K562 (cell line): ENCODE results near the gene INSIG1. TPM values are rescaled to one million over a fixed set of nuclear protein-coding genes. Genes with fewer than 3 reads are reported as not detected.

Source experiments
- ATAC-seq: fragments of 200-7000 bp; cut with Tn5 transposase; 3 replicates; pipeline ENCODE4 v1.9.1; 2020; ENCODE audit warnings: moderate library complexity
- BruUV-seq: library from RNA; stranded (reverse); fragments of 400-500 nt; replicated peaks from 2 replicates; lab custom pipeline; 2021; lab: Mats Ljungman, UMichigan
- CTCF ChIA-PET: fragments of 300-600 bp; formaldehyde crosslinking; extraction: SDS; loops from one replicate; lab custom pipeline; 2021; ENCODE audit warnings: low intra/inter-chr PET ratio; lab: Yijun Ruan, JAX
- POLR2A ChIA-PET: fragments of 300-600, 350-650 bp; sonication (Branson Sonifier 250); formaldehyde crosslinking; extraction: SDS; loops from one replicate; lab custom pipeline; 2021; ENCODE audit warnings: antibody characterized with exemption, inconsistent platforms; lab: Yijun Ruan, JAX
- DNase-seq, 4 experiments: peaks; one replicate each; pipeline versions ENCODE4 v3.0.0 to v3.0.0-alpha.2; 2011 to 2018; ENCODE audit warnings: low spot score in 3 of 4, mixed read lengths in 3 of 4; ENCODE audit errors: extremely low read depth in 1 of 4
- FAIRE-seq: peaks from 2 replicates; lab custom pipeline; 2011; peaks lifted over from hg19 to GRCh38; lab: Jason Lieb, UNC
- H2AFZ ChIP-seq: 2 replicates; pipeline ENCODE4 v1.6.0; 2011; ENCODE audit warnings: low read depth, low read length, control low read depth, inconsistent platforms
- H3K27ac ChIP-seq: fragments of 200-600 bp; 3 replicates; pipeline ENCODE4 v1.8.0; 2011; ENCODE audit warnings: low read depth, mild to moderate bottlenecking, control low read depth, inconsistent platforms, low read length, moderate library complexity, mixed read lengths; ENCODE audit errors: extremely low read depth
- H3K27me3 ChIP-seq, 2 experiments: fragments of 300-600 bp in 1 of 2; 2 replicates in 1 of 2; 3 replicates in 1 of 2; pipeline versions ENCODE4 v1.6.0 to v1.8.0; 2011; ENCODE audit warnings: inconsistent platforms in 2 of 2, low read length in 2 of 2, mild to moderate bottlenecking in 1 of 2, mixed read lengths in 1 of 2, moderate library complexity in 1 of 2; ENCODE audit not compliant: control insufficient read depth in 2 of 2, insufficient read depth in 2 of 2
- H3K36me3 ChIP-seq: fragments of 300-600 bp; 3 replicates; pipeline ENCODE4 v1.8.0; 2011; ENCODE audit warnings: mild to moderate bottlenecking, low read length, inconsistent platforms; ENCODE audit not compliant: control insufficient read depth, insufficient read depth
- H3K4me1 ChIP-seq, 2 experiments: fragments of 200-600 bp in 1 of 2; replicated peaks in 1 of 2; 2 replicates in 1 of 2; 3 replicates in 1 of 2; pipeline versions ENCODE4 v1.5.1 to v1.8.0; 2011; ENCODE audit warnings: inconsistent platforms in 2 of 2, low read length in 2 of 2, mild to moderate bottlenecking in 1 of 2, mixed read lengths in 1 of 2, moderate library complexity in 1 of 2; ENCODE audit not compliant: control insufficient read depth in 2 of 2, insufficient read depth in 2 of 2
- H3K4me2 ChIP-seq: 2 replicates; pipeline ENCODE4 v1.6.1; 2011; ENCODE audit warnings: low read length, control low read depth, inconsistent platforms, mixed read lengths; ENCODE audit not compliant: insufficient read depth
- H3K4me3 ChIP-seq: fragments of 200-600 bp; sonication (generic), shearing (Covaris generic); 2 replicates; pipeline ENCODE4 v1.5.1; 2016; ENCODE audit warnings: control low read depth, inconsistent platforms
- H3K79me2 ChIP-seq: fragments of 200-600 bp; 3 replicates; pipeline ENCODE4 v1.8.0; 2011; ENCODE audit warnings: low read length, inconsistent platforms; ENCODE audit not compliant: control insufficient read depth, insufficient read depth
- H3K9ac ChIP-seq, 2 experiments: 2 replicates each; pipeline versions ENCODE4 v1.6.0 to v1.6.1; 2011; ENCODE audit warnings: low read depth in 2 of 2, low read length in 2 of 2, control low read depth in 1 of 2, inconsistent platforms in 1 of 2, mild to moderate bottlenecking in 1 of 2, mixed read lengths in 1 of 2; ENCODE audit not compliant: insufficient read depth in 1 of 2
- H3K9me1 ChIP-seq: one replicate; pipeline ENCODE4 v1.6.0; 2011; ENCODE audit warnings: inconsistent platforms, mild to moderate bottlenecking, low read length, moderate library complexity; ENCODE audit not compliant: control insufficient read depth, insufficient read depth
- H3K9me3 ChIP-seq: replicated peaks from 2 replicates; pipeline ENCODE4 v1.5.1; 2011; ENCODE audit warnings: low read depth, low read length, inconsistent platforms; ENCODE audit not compliant: control insufficient read depth, insufficient read depth
- H4K20me1 ChIP-seq: replicated peaks from 2 replicates; pipeline ENCODE4 v1.6.1; 2011; ENCODE audit warnings: low read length, inconsistent platforms, mixed read lengths; ENCODE audit not compliant: control insufficient read depth, insufficient read depth
- ARID2 ChIP-seq: fragments of 450-650 bp; IDR thresholded peaks from 2 replicates; pipeline ENCODE4 v1.6.1; 2017; ENCODE audit warnings: antibody characterized with exemption, mild to moderate bottlenecking
- CBX2 ChIP-seq: fragments of 200-600 bp; sonication (generic); IDR thresholded peaks from one replicate; pipeline ENCODE4 v1.6.1; 2012; ENCODE audit warnings: mild to moderate bottlenecking, low read length, inconsistent platforms; ENCODE audit not compliant: insufficient read depth, poor library complexity, severe bottlenecking
- DACH1 ChIP-seq: fragments of 450-650 bp; IDR thresholded peaks from 2 replicates; pipeline ENCODE4 v1.6.1; 2018; ENCODE audit not compliant: partially characterized antibody
- MAX ChIP-seq: sonication (generic); formaldehyde crosslinking; IDR thresholded peaks from 2 replicates; pipeline ENCODE4 v1.9.0; 2022; ENCODE audit warnings: mild to moderate bottlenecking, missing genetic modification reagents
- NR2C1 ChIP-seq, 2 experiments: fragments of 450-650 bp; IDR thresholded peaks; 2 replicates each; pipeline ENCODE4 v1.6.1; 2017; ENCODE audit warnings: mild to moderate bottlenecking in 2 of 2, antibody characterized with exemption in 1 of 2, inconsistent platforms in 1 of 2, missing compliant biosample characterization in 1 of 2, missing genetic modification characterization in 1 of 2
- POLR2AphosphoS2 ChIP-seq: IDR thresholded peaks from 2 replicates; pipeline ENCODE4 v1.6.1; 2012; ENCODE audit warnings: low read length, improper control_type of control experiment
- SMAD4 ChIP-seq: fragments of 250-450 bp; sonication (Bioruptor Pico); conservative IDR thresholded peaks from 2 replicates; pipeline ENCODE4 v1.8.0; 2021; ENCODE audit warnings: inconsistent platforms, mild to moderate bottlenecking, moderate library complexity
- TAF7 ChIP-seq: fragments of 450-650 bp; IDR thresholded peaks from 2 replicates; pipeline ENCODE4 v1.6.1; 2016; ENCODE audit warnings: missing genetic modification characterization, missing compliant biosample characterization
- ZBED1 ChIP-seq: IDR thresholded peaks from 2 replicates; pipeline ENCODE4 v1.6.1; 2014
- WGBS: fragments of 100-300 bp; shearing (Covaris generic); methylation state at CpG from one replicate; pipeline ENCODE4 v1.1.6; 2016; ENCODE audit warnings: low coverage, mixed read lengths; ENCODE audit not compliant: insufficient coverage; ENCODE audit errors: missing lambda C conversion rate; 5-methylcytosine and 5-hydroxymethylcytosine counted together
- in situ Hi-C: fragments of 300-500 bp; cut with MboI; formaldehyde crosslinking; loops from 4 replicates; pipeline ENCODE4 v1.15.0; 2018; ENCODE audit warnings: inconsistent platforms, mixed read lengths
- intact Hi-C: fragments of 100-400 bp; cut with micrococcal nuclease; formaldehyde crosslinking; loops from 2 replicates; pipeline ENCODE4 v1.14.2; 2022
- polyA plus RNA-seq, 8 experiments: library from polyadenylated mRNA; depleted of rRNA in 4 of 8; stranded (reverse) in 5 of 8; unstranded in 3 of 8; fragments of >200 nt; fragmentation: Nextera tagmentation in 2 of 8; fragmentation: Illumina TruSeq in 1 of 8; extraction: Ambion mirVana in 2 of 8; extraction: Trizol in 1 of 8; gene quantifications; 2 replicates each; pipeline versions ENCODE4 v1.2.1 to v1.2.3, GENCODE V29; 2011 to 2014; ENCODE audit warnings: inconsistent platforms in 1 of 8, missing spikeins in 1 of 8
- total RNA-seq, 7 experiments: library from RNA; depleted of rRNA in 6 of 7; stranded (reverse); fragments of >200 nt in 6 of 7; fragmentation: Illumina TruSeq in 2 of 7; extraction: Trizol in 2 of 7; gene quantifications; 2 replicates each; pipeline versions ENCODE4 v1.2.1 to v1.2.3, GENCODE V29; 2011 to 2021; ENCODE audit warnings: low replicate concordance in 1 of 7
- TF ChIP-seq, protein P1 (sequence below), 2 experiments: fragments of 450-650 bp; IDR thresholded peaks; 2 replicates each; pipeline ENCODE4 v1.6.1; 2018; ENCODE audit warnings: mild to moderate bottlenecking in 2 of 2, low read depth in 1 of 2; ENCODE audit not compliant: partially characterized antibody in 2 of 2
- TF ChIP-seq, protein P2 (sequence below): fragments of 450-650 bp; IDR thresholded peaks from one replicate; pipeline ENCODE4 v1.6.1; 2018; ENCODE audit warnings: mild to moderate bottlenecking, moderate library complexity; ENCODE audit not compliant: partially characterized antibody

The INSIG1 gene
- total and polyA plus RNA-seq, 9 of the 15 experiments (the other 6 are each of a cell fraction or from before 2014, with no cell fraction given) = 57.1 to 787 (median 238) TPM

DNA sequence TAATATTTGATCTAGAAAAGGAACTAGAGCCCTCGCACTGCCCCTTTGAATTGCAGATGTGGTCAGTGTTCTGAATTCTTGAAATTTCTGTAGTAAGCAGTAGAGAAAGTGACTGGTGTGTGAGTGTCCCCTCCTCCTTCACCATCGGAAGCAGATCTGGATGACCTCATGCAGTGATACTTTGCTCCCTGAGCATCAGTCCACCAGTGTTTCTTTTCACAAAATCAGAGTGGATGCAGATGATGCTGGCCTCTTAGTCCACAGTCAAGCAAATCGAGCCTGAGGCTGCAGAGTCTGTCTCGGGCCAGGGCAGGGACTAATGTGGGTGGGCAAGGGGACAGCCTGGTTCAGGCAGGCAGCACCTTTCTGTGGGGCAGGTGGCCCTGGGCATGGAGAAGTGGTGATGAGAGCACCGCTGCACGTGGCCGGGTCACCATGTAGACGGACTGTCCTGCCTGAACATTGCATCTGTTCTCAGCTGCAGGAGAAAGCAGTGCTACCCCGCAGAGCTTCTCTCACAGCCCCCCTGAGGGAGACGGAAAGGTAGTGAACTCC, 5.4 kb downstream of the INSIG1 start (continued):
- TF ChIP-seq POLR2AphosphoS2 = peak; percentile 47; the same call in 1 of the 2 replicates
- no peak for TF ChIP-seq ARID2

GRCh38 chr7:155303897-155304296, 6.2 kb downstream of the INSIG1 start:
- H3K36me3 ChIP-seq = peaks cover 97% of the 10 kb centered on the region
- no peak for TF ChIP-seq CBX2
- TF ChIP-seq MAX (CRISPR knock-in tag) = no peak
- TF ChIP-seq, protein P1, sequence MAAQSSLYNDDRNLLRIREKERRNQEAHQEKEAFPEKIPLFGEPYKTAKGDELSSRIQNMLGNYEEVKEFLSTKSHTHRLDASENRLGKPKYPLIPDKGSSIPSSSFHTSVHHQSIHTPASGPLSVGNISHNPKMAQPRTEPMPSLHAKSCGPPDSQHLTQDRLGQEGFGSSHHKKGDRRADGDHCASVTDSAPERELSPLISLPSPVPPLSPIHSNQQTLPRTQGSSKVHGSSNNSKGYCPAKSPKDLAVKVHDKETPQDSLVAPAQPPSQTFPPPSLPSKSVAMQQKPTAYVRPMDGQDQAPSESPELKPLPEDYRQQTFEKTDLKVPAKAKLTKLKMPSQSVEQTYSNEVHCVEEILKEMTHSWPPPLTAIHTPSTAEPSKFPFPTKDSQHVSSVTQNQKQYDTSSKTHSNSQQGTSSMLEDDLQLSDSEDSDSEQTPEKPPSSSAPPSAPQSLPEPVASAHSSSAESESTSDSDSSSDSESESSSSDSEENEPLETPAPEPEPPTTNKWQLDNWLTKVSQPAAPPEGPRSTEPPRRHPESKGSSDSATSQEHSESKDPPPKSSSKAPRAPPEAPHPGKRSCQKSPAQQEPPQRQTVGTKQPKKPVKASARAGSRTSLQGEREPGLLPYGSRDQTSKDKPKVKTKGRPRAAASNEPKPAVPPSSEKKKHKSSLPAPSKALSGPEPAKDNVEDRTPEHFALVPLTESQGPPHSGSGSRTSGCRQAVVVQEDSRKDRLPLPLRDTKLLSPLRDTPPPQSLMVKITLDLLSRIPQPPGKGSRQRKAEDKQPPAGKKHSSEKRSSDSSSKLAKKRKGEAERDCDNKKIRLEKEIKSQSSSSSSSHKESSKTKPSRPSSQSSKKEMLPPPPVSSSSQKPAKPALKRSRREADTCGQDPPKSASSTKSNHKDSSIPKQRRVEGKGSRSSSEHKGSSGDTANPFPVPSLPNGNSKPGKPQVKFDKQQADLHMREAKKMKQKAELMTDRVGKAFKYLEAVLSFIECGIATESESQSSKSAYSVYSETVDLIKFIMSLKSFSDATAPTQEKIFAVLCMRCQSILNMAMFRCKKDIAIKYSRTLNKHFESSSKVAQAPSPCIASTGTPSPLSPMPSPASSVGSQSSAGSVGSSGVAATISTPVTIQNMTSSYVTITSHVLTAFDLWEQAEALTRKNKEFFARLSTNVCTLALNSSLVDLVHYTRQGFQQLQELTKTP (IDR thresholded peaks at IDR 0.05; ENCODE audit: low read depth in 1 of 2, partially characterized antibody in 2 of 2) = no peak
- TF ChIP-seq NR2C1 (IDR thresholded peaks at IDR 0.05) = no peak
- no peak for TF ChIP-seq NR2C1 (tag; IDR thresholded peaks at IDR 0.05)
- TF ChIP-seq DACH1 = no peak
- no peak for TF ChIP-seq TAF7 (tag)
- TF ChIP-seq SMAD4 = no peak
- TF ChIP-seq, protein P2, sequence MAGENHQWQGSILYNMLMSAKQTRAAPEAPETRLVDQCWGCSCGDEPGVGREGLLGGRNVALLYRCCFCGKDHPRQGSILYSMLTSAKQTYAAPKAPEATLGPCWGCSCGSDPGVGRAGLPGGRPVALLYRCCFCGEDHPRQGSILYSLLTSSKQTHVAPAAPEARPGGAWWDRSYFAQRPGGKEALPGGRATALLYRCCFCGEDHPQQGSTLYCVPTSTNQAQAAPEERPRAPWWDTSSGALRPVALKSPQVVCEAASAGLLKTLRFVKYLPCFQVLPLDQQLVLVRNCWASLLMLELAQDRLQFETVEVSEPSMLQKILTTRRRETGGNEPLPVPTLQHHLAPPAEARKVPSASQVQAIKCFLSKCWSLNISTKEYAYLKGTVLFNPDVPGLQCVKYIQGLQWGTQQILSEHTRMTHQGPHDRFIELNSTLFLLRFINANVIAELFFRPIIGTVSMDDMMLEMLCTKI = no peak
- TF ChIP-seq ZBED1 = peak; percentile 41; the same call in 1 of the 2 replicates
- TF ChIP-seq, all 486 proteins: peak for 1
- Histone ChIP-seq H3K9me3 (no peaks in the 10 kb centered on the region), H3K27me3 (no peaks in the 10 kb centered on the region), H2AFZ (no peak overlapping the region), H3K9me1 (peaks cover 12% of the 10 kb centered on the region), H3K27ac (no peak overlapping the region), H3K79me2 (peaks cover 64% of the 10 kb centered on the region), H3K4me1 (peaks cover 10 to 29% of the 10 kb centered on the region in 2 experiments), H4K20me1 (peaks cover 65% of the 10 kb centered on the region), H3K4me2 (no peak overlapping the region), H3K4me3 (no peak overlapping the region), H3K9ac (no peak overlapping the region)
- intact Hi-C loops (no loop called here), in situ Hi-C loops (no loop called here)
- ChIA-PET POLR2A (interaction anchor here (0.7 kb wide), 1 partner anchor 20 kb away, joined by 3 read pairs; no protein-coding TSS in a partner anchor), CTCF (no interaction called here)
- FAIRE-seq (no peak), DNase-seq (no peak), ATAC-seq (no peak)
- whole genome bisulfite sequencing = 95% methylated on average over 10 of the region's 10 CpGs
- BruUV-seq = no TSS peak
